Osteoblast (primary cell): ENCODE data around the gene HARS1. TPM values are rescaled to one million over a fixed set of nuclear protein-coding genes. Genes with fewer than 3 reads are reported as not detected.

ENCODE experiments used
- DNase-seq: peaks from one replicate; pipeline ENCODE4 v3.0.0; 2011; ENCODE audit warnings: low spot score, mixed read lengths; ENCODE audit not compliant: insufficient read length; ENCODE audit errors: missing footprints
- H2AFZ ChIP-seq: 2 replicates; pipeline ENCODE4 v1.6.0; 2011; ENCODE audit warnings: mild to moderate bottlenecking, low read length
- H3K27ac ChIP-seq: 2 replicates; pipeline ENCODE4 v1.5.1; 2011; ENCODE audit warnings: mild to moderate bottlenecking, low read depth, low read length, moderate library complexity
- H3K27me3 ChIP-seq: 2 replicates; pipeline ENCODE4 v1.6.0; 2012; ENCODE audit warnings: mild to moderate bottlenecking, control low read depth, inconsistent platforms, low read length, moderate library complexity; ENCODE audit not compliant: insufficient read depth
- H3K36me3 ChIP-seq: 2 replicates; pipeline ENCODE4 v1.5.1; 2011; ENCODE audit warnings: mild to moderate bottlenecking, low read length, control low read depth, moderate library complexity; ENCODE audit not compliant: insufficient read depth
- H3K4me1 ChIP-seq: 2 replicates; pipeline ENCODE4 v1.5.1; 2011; ENCODE audit warnings: mild to moderate bottlenecking, low read length, control low read depth, moderate library complexity; ENCODE audit not compliant: insufficient read depth
- H3K4me2 ChIP-seq: 2 replicates; pipeline ENCODE4 v1.6.0; 2011; ENCODE audit warnings: mild to moderate bottlenecking, low read length; ENCODE audit not compliant: insufficient read depth
- H3K4me3 ChIP-seq: fragments of 200-600 bp; sonication (generic); 3 replicates; pipeline ENCODE4 v1.5.1; 2012; ENCODE audit warnings: mild to moderate bottlenecking, low read length, inconsistent platforms; ENCODE audit not compliant: insufficient read depth
- H3K79me2 ChIP-seq: 2 replicates; pipeline ENCODE4 v1.6.0; 2012; ENCODE audit warnings: mild to moderate bottlenecking, low read length, control low read depth, inconsistent platforms; ENCODE audit not compliant: insufficient read depth
- H3K9me3 ChIP-seq: 2 replicates; pipeline ENCODE4 v1.5.1; 2011; ENCODE audit warnings: low read depth, low read length, control low read depth
- H4K20me1 ChIP-seq: 2 replicates; pipeline ENCODE4 v1.6.0; 2012; ENCODE audit warnings: mild to moderate bottlenecking, low read length, control low read depth; ENCODE audit not compliant: insufficient read depth
- total RNA-seq: library from RNA; depleted of rRNA; stranded (reverse); fragments of >200 nt; gene quantifications from 2 replicates; pipeline ENCODE4 v1.2.3, GENCODE V29; 2012
- TF ChIP-seq, protein P1 (sequence below): IDR thresholded peaks from 2 replicates; pipeline ENCODE4 v1.5.1; 2011; ENCODE audit warnings: mild to moderate bottlenecking, low read depth, low read length, moderate library complexity; ENCODE audit errors: extremely low read depth

The HARS1 gene
- total RNA-seq, 1 donor: 41.6 TPM

DNA sequence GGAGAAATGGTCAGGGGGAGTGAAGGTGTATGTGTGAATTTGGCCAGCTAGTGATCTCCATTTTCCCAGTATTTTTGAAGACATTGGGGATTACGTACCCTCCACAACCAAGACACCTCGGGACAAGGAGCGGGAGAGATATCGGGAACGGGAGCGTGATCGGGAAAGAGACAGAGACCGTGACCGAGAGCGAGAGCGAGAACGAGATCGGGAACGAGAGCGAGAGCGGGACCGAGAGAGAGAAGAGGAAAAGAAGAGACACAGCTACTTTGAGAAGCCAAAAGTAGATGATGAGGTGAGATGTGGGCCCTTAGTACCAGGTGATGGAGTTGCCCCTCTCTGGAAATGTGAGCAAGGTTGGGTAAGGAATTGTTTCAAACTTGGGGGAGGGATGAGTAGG lies 32.3 kb downstream of the HARS1 start:
- no peaks in the 10 kb centered on the region for H3K27me3 ChIP-seq
- no peaks in the 10 kb centered on the region for H3K79me2 ChIP-seq
- H3K9me3 ChIP-seq: no peaks in the 10 kb centered on the region
- H3K4me1 ChIP-seq: no peaks in the 10 kb centered on the region
- no peak for DNase-seq
- TF ChIP-seq, protein P1, sequence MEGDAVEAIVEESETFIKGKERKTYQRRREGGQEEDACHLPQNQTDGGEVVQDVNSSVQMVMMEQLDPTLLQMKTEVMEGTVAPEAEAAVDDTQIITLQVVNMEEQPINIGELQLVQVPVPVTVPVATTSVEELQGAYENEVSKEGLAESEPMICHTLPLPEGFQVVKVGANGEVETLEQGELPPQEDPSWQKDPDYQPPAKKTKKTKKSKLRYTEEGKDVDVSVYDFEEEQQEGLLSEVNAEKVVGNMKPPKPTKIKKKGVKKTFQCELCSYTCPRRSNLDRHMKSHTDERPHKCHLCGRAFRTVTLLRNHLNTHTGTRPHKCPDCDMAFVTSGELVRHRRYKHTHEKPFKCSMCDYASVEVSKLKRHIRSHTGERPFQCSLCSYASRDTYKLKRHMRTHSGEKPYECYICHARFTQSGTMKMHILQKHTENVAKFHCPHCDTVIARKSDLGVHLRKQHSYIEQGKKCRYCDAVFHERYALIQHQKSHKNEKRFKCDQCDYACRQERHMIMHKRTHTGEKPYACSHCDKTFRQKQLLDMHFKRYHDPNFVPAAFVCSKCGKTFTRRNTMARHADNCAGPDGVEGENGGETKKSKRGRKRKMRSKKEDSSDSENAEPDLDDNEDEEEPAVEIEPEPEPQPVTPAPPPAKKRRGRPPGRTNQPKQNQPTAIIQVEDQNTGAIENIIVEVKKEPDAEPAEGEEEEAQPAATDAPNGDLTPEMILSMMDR: no peak
- no peak overlapping the region for H2AFZ ChIP-seq
- no peak overlapping the region for H3K4me2 ChIP-seq
- no peak overlapping the region for H3K27ac ChIP-seq
- no peaks in the 10 kb centered on the region for H4K20me1 ChIP-seq
- H3K36me3 ChIP-seq: peaks cover 94% of the 10 kb centered on the region
- H3K4me3 ChIP-seq: no peak overlapping the region

DNA sequence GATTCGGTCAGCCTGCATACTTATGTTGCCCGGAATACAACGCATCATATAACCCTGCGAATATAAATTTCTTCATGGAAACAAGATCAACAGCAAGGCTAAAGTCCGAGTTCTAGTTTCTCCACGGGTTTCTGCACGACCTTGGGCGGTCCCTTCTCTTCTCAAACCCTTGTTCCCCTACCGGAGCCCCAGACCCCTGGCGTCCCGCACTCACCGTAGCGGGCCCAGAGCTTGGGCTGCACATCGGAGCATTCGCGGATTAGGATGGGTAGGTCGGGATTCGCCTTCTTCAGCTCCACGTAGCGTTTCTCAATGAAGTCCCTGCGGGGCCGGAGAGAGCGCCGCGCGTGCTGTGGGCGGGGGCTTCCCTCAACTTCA lies 44.1 kb downstream of the HARS1 start:
- Histone ChIP-seq H3K4me2 (peak overlapping the region; percentile 77), H3K27ac (peak overlapping the region; percentile 88), H3K36me3 (peaks cover 26% of the 10 kb centered on the region), H4K20me1 (no peaks in the 10 kb centered on the region), H3K27me3 (no peaks in the 10 kb centered on the region), H3K4me3 (peak overlapping the region; percentile 96), H3K79me2 (peaks cover 46% of the 10 kb centered on the region), H2AFZ (peak overlapping the region; percentile 90), H3K9me3 (no peaks in the 10 kb centered on the region), H3K4me1 (peaks cover 18% of the 10 kb centered on the region)
- TF ChIP-seq, protein P1: no peak
- peak; percentile 77 for DNase-seq

DNA sequence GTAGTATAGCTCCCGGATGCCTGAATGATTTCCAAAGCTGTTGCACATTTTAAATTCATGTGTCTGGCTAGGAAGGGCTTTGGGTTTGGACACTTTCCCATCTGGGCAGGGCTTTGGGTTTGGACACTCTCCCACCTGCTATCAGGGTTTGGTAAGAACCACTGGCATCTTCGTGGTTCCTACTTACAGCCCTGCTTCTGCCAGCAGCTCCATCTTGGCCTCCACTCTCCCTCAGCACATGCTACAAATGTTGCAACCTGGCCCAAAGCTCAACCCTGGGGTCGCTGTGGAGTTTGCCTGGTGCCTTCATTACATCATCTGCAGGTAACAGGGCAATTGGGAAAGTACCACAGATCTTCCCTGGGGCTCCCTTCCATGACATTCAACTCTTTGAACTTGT lies 48.5 kb downstream of the HARS1 start:
- no peak for DNase-seq
- H4K20me1 ChIP-seq: no peaks in the 10 kb centered on the region
- H2AFZ ChIP-seq: no peak overlapping the region
- peaks cover 37% of the 10 kb centered on the region for H3K79me2 ChIP-seq
- H3K4me2 ChIP-seq: no peak overlapping the region
- TF ChIP-seq, protein P1: no peak
- H3K4me1 ChIP-seq: peaks cover 17% of the 10 kb centered on the region
- no peaks in the 10 kb centered on the region for H3K27me3 ChIP-seq
- H3K9me3 ChIP-seq: no peaks in the 10 kb centered on the region
- H3K36me3 ChIP-seq: peaks cover 7% of the 10 kb centered on the region
- no peak overlapping the region for H3K4me3 ChIP-seq
- no peak overlapping the region for H3K27ac ChIP-seq

DNA sequence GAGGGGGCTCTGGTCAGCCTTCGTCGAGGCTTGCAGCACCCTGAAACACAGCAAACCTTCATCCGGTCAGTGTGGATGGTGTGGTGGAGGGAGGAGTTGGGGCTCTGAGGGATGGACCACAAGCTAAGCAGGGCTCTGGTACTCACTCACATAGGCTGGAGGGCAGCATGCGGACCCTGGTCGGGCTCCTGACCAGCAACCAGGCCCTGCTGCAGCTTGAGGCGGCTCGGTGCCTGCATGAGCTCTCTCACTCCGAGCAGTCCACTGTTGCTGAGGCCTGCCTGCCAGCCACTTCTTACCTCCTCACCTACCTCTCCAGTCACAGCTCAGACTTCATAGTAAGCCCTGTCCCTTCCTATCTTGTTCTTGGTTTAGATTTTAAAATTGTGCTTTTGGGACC lies 49.5 kb downstream of the HARS1 start:
- H3K27ac ChIP-seq: no peak overlapping the region
- H3K4me2 ChIP-seq: no peak overlapping the region
- DNase-seq: peak; percentile 43
- H3K9me3 ChIP-seq: no peaks in the 10 kb centered on the region
- peaks cover 15% of the 10 kb centered on the region for H3K4me1 ChIP-seq
- no peaks in the 10 kb centered on the region for H3K27me3 ChIP-seq
- H3K4me3 ChIP-seq: no peak overlapping the region
- peaks cover 7% of the 10 kb centered on the region for H3K36me3 ChIP-seq
- H2AFZ ChIP-seq: no peak overlapping the region
- H4K20me1 ChIP-seq: no peaks in the 10 kb centered on the region
- TF ChIP-seq, protein P1: no peak
- peaks cover 29% of the 10 kb centered on the region for H3K79me2 ChIP-seq
